Karpas-422 (cell line): ENCODE data around the gene RPL18. TPM values are rescaled to one million over a fixed set of nuclear protein-coding genes. Genes with fewer than 3 reads are reported as not detected.

Experiments
- DNase-seq: peaks from one replicate; pipeline ENCODE4 v3.0.0-alpha.2; 2015
- H2AFZ ChIP-seq: fragments of 200-600 bp; sonication (generic); 2 replicates; pipeline ENCODE4 v1.6.1; 2014; ENCODE audit warnings: antibody characterized with exemption, low read length, mixed read lengths
- H3K27ac ChIP-seq: fragments of 200-600 bp; sonication (generic); 2 replicates; pipeline ENCODE4 v1.5.1; 2014; ENCODE audit warnings: mild to moderate bottlenecking, low read length, moderate library complexity
- H3K27me3 ChIP-seq: fragments of 200-600 bp; sonication (generic); 2 replicates; pipeline ENCODE4 v1.6.1; 2014; ENCODE audit warnings: low read length, mixed read lengths
- H3K36me3 ChIP-seq: fragments of 200-600 bp; sonication (generic); 2 replicates; pipeline ENCODE4 v1.6.1; 2014; ENCODE audit warnings: low read length, mixed read lengths; ENCODE audit not compliant: insufficient read depth
- H3K4me1 ChIP-seq: fragments of 200-600 bp; sonication (generic); 2 replicates; pipeline ENCODE4 v1.6.1; 2014; ENCODE audit warnings: mild to moderate bottlenecking, low read length, mixed read lengths
- H3K4me2 ChIP-seq: fragments of 200-600 bp; sonication (generic); 2 replicates; pipeline ENCODE4 v1.6.1; 2014; ENCODE audit warnings: low read length, low read depth, mild to moderate bottlenecking; ENCODE audit not compliant: poor library complexity, severe bottlenecking
- H3K4me3 ChIP-seq: fragments of 200-600 bp; sonication (generic); 2 replicates; pipeline ENCODE4 v1.5.1; 2014; ENCODE audit warnings: mild to moderate bottlenecking, antibody characterized with exemption, low read length, mixed read lengths
- H3K79me2 ChIP-seq: fragments of 200-600 bp; sonication (generic); 2 replicates; pipeline ENCODE4 v1.6.1; 2014; ENCODE audit warnings: mild to moderate bottlenecking, low read length, mixed read lengths
- H3K9ac ChIP-seq: fragments of 200-600 bp; sonication (generic); 2 replicates; pipeline ENCODE4 v1.6.0; 2014; ENCODE audit warnings: low read length
- H3K9me2 ChIP-seq: fragments of 200-600 bp; sonication (generic), shearing (Covaris generic); replicated peaks from 2 replicates; pipeline ENCODE4 v1.6.0; 2014; ENCODE audit warnings: mild to moderate bottlenecking, low read length, moderate library complexity; ENCODE audit not compliant: insufficient read depth
- H3K9me3 ChIP-seq: fragments of 300-700, 200-600 bp; sonication (generic); 2 replicates; pipeline ENCODE4 v1.6.1; 2014; ENCODE audit warnings: low read length, mixed read lengths
- H4K20me1 ChIP-seq: fragments of 200-600 bp; sonication (generic); 2 replicates; pipeline ENCODE4 v1.6.1; 2014; ENCODE audit warnings: mild to moderate bottlenecking, antibody characterized with exemption, low read length, low read depth; ENCODE audit not compliant: insufficient read depth
- total RNA-seq: library from RNA; depleted of rRNA; stranded (reverse); fragments of >200 nt; shearing (Covaris generic); gene quantifications from 2 replicates; pipeline ENCODE4 v1.2.3, GENCODE V29; 2014; ENCODE audit warnings: low replicate concordance

The RPL18 gene
- total RNA-seq, 1 experiment from 2014 or later: 3,031 TPM

DNA sequence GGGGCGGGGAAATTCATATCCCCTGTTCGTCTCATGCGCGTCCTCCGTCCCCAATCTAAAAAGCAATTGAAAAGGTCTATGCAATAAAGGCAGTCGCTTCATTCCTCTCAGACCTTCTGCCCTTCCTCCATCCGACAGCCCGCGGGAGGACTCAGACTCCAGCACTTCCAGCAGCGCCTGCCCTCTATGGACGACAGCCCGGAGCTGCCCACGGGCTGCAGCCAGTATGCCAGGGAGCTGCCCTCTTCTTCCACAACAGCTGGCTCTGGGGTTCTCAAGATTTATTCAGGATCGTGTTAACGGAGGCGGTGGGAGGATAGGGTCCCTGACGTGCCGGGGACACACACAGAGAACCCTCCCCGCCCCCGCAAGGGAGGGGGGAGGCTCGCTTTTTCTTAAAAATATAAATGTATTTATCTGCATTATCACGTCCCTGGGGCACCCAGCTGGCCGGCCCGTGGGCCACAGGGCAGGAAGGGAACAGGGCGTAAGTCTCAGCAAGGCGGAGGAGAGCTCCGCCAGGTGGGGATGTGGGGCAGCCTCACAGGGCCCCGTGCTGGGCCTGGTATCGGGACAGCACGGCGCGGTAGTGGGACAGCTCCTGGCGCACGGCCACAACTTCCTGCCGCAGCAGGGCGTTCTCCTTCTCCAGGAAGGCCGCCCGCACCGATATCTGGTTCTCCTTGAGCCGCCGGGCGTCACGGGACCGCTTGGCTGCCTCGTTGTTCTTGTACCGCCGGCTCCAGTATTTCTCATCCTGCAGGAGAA is 11.5 kb upstream of the RPL18 start:
- Histone ChIP-seq H3K36me3 (peaks cover 14% of the 10 kb centered on the region), H3K4me2 (no peak overlapping the region), H4K20me1 (peaks cover 9% of the 10 kb centered on the region), H3K79me2 (peaks cover 6% of the 10 kb centered on the region), H2AFZ (no peak overlapping the region), H3K27me3 (no peaks in the 10 kb centered on the region), H3K4me1 (peaks cover 21% of the 10 kb centered on the region), H3K9me2 (no peaks in the 10 kb centered on the region; the same call in 1 of the 2 replicates), H3K9me3 (no peaks in the 10 kb centered on the region), H3K27ac (no peak overlapping the region), H3K4me3 (no peak overlapping the region), H3K9ac (no peak overlapping the region)
- no peak for DNase-seq

- Histone ChIP-seq H3K9ac (no peak overlapping the region), H3K9me3 (no peaks in the 10 kb centered on the region), H3K79me2 (peaks cover 13% of the 10 kb centered on the region), H4K20me1 (peaks cover 13% of the 10 kb centered on the region), H3K4me2 (no peak overlapping the region), H3K4me3 (no peak overlapping the region), H2AFZ (no peak overlapping the region), H3K36me3 (peaks cover 14% of the 10 kb centered on the region), H3K27me3 (no peaks in the 10 kb centered on the region), H3K9me2 (no peaks in the 10 kb centered on the region), H3K4me1 (peaks cover 23% of the 10 kb centered on the region), H3K27ac (no peak overlapping the region)
- DNase-seq: peak; percentile 66
Observed at GRCh38 chr19:48629599-48630295, 10.8 kb upstream of the RPL18 start.

GRCh38 chr19:48629297-48629598 is 10.3 kb upstream of the RPL18 start:
- peaks cover 14% of the 10 kb centered on the region for H3K36me3 ChIP-seq
- no peaks in the 10 kb centered on the region for H3K9me2 ChIP-seq
- H3K79me2 ChIP-seq: peaks cover 18% of the 10 kb centered on the region
- no peak overlapping the region for H3K9ac ChIP-seq
- no peak overlapping the region for H3K4me3 ChIP-seq
- H3K27ac ChIP-seq: no peak overlapping the region
- no peak overlapping the region for H3K4me2 ChIP-seq
- no peak overlapping the region for H2AFZ ChIP-seq
- no peak for DNase-seq
- no peaks in the 10 kb centered on the region for H3K9me3 ChIP-seq
- no peaks in the 10 kb centered on the region for H3K27me3 ChIP-seq
- peaks cover 22% of the 10 kb centered on the region for H3K4me1 ChIP-seq
- H4K20me1 ChIP-seq: peaks cover 13% of the 10 kb centered on the region

- Histone ChIP-seq H4K20me1 (peaks cover 13% of the 10 kb centered on the region), H3K4me1 (peaks cover 18% of the 10 kb centered on the region), H3K4me2 (no peak overlapping the region), H2AFZ (no peak overlapping the region), H3K9me2 (no peaks in the 10 kb centered on the region), H3K9me3 (no peaks in the 10 kb centered on the region), H3K27me3 (no peaks in the 10 kb centered on the region), H3K36me3 (peaks cover 14% of the 10 kb centered on the region), H3K9ac (no peak overlapping the region), H3K4me3 (no peak overlapping the region), H3K27ac (no peak overlapping the region), H3K79me2 (peaks cover 19% of the 10 kb centered on the region)
- DNase-seq: no peak
Observed at GRCh38 chr19:48628486-48629296, 9.7 kb upstream of the RPL18 start.

GRCh38 chr19:48627865-48628314 is 8.9 kb upstream of the RPL18 start:
- Histone ChIP-seq H3K4me2 (no peak overlapping the region), H3K4me1 (peaks cover 19% of the 10 kb centered on the region), H3K4me3 (no peak overlapping the region), H3K27ac (no peak overlapping the region), H3K27me3 (no peaks in the 10 kb centered on the region), H4K20me1 (peaks cover 13% of the 10 kb centered on the region), H3K36me3 (peaks cover 14% of the 10 kb centered on the region), H3K9ac (no peak overlapping the region), H2AFZ (no peak overlapping the region), H3K79me2 (peaks cover 19% of the 10 kb centered on the region), H3K9me3 (no peaks in the 10 kb centered on the region), H3K9me2 (no peaks in the 10 kb centered on the region)
- no peak for DNase-seq

DNA sequence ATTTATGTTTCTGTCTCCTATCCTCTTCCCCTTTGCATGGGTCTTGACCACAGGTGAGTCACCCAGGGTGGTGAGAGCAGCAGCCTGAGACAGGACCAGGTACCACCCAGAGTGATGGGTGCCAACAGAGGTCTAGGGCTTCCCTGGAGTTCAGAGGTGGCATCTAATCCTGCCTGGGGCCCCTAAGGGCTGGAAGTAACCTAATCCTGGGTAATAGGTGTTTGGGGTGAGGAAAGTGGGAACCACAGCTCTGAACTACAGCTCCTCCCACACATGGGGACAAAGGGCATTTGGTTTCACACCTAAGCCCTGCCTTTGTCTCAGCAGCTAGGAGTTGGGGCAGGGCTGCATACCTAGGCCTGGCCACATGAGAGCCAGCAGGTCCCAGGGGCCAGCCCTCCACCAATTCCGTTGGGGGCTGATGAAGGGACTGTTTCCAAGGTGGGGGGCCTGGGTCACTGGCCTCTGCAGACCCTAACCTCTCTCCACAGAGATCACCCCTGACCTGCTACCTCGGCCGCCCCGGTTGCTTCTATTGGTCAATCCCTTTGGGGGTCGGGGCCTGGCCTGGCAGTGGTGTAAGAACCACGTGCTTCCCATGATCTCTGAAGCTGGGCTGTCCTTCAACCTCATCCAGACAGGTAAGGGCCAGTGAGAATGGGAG is 8.4 kb upstream of the RPL18 start:
- Histone ChIP-seq H3K9me2 (no peaks in the 10 kb centered on the region), H2AFZ (no peak overlapping the region), H3K9ac (no peak overlapping the region), H3K79me2 (peaks cover 19% of the 10 kb centered on the region), H3K27me3 (no peaks in the 10 kb centered on the region), H3K4me2 (no peak overlapping the region), H3K36me3 (peaks cover 14% of the 10 kb centered on the region), H3K27ac (no peak overlapping the region), H3K9me3 (no peaks in the 10 kb centered on the region), H3K4me3 (no peak overlapping the region), H4K20me1 (peaks cover 13% of the 10 kb centered on the region), H3K4me1 (peaks cover 21% of the 10 kb centered on the region)
- no peak for DNase-seq

DNA sequence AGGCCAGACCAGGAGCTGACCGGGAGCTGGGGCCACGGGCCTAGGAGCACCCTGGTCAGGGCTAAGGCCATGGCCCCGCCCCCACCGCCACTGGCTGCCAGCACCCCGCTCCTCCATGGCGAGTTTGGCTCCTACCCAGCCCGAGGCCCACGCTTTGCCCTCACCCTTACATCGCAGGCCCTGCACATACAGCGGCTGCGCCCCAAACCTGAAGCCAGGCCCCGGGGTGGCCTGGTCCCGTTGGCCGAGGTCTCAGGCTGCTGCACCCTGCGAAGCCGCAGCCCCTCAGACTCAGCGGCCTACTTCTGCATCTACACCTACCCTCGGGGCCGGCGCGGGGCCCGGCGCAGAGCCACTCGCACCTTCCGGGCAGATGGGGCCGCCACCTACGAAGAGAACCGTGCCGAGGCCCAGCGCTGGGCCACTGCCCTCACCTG is 6.9 kb upstream of the RPL18 start:
- Histone ChIP-seq H3K4me1 (peaks cover 28% of the 10 kb centered on the region), H2AFZ (no peak overlapping the region), H3K4me2 (no peak overlapping the region), H3K27ac (no peak overlapping the region), H3K79me2 (peaks cover 19% of the 10 kb centered on the region), H4K20me1 (peaks cover 13% of the 10 kb centered on the region), H3K36me3 (peaks cover 14% of the 10 kb centered on the region), H3K4me3 (no peak overlapping the region), H3K9ac (no peak overlapping the region), H3K9me3 (no peaks in the 10 kb centered on the region), H3K27me3 (no peaks in the 10 kb centered on the region), H3K9me2 (no peaks in the 10 kb centered on the region)
- no peak for DNase-seq
